Osteocyte (in vitro differentiated cells): ENCODE measurements around the gene CILP. TPM values are rescaled to one million over a fixed set of nuclear protein-coding genes. Genes with fewer than 3 reads are reported as not detected.
"Not testable (repeated sequence)": the region's sequence is repeated elsewhere in the genome, so short reads cannot be mapped to it uniquely, and the experiment has no call there.

ENCODE experiments used
- DNase-seq: peaks from one replicate; pipeline ENCODE4 v3.0.0; 2021; ENCODE audit warnings: mixed read lengths; ENCODE audit not compliant: unreplicated experiment; ENCODE audit errors: extremely low spot score
- H3K27ac Mint-ChIP-seq: one replicate; pipeline ENCODE4 v1.8.0; 2021; ENCODE audit warnings: mild to moderate bottlenecking, mixed read lengths; ENCODE audit not compliant: unreplicated experiment
- H3K27me3 Mint-ChIP-seq: one replicate; pipeline ENCODE4 v1.8.0; 2021; ENCODE audit warnings: mixed read lengths; ENCODE audit not compliant: unreplicated experiment
- H3K36me3 Mint-ChIP-seq: one replicate; pipeline ENCODE4 v1.8.0; 2021; ENCODE audit warnings: mixed read lengths; ENCODE audit not compliant: unreplicated experiment
- H3K4me1 Mint-ChIP-seq: one replicate; pipeline ENCODE4 v1.8.0; 2021; ENCODE audit warnings: mixed read lengths; ENCODE audit not compliant: unreplicated experiment
- H3K4me3 Mint-ChIP-seq: one replicate; pipeline ENCODE4 v1.8.0; 2021; ENCODE audit warnings: mild to moderate bottlenecking, moderate library complexity, mixed read lengths; ENCODE audit not compliant: unreplicated experiment
- H3K9me3 Mint-ChIP-seq: one replicate; pipeline ENCODE4 v1.8.0; 2021; ENCODE audit warnings: mixed read lengths; ENCODE audit not compliant: unreplicated experiment
- total RNA-seq: library from RNA; stranded (reverse); gene quantifications from 2 replicates; pipeline ENCODE4 v1.2.1, GENCODE V29; 2021
- TF ChIP-seq, protein P1 (sequence below): fragments of 200-600 bp; sonication (generic); IDR thresholded peaks from 2 replicates; pipeline ENCODE4 v1.5.0; 2021; ENCODE audit warnings: antibody characterized with exemption, mild to moderate bottlenecking, moderate library complexity

The CILP gene
- total RNA-seq, 1 donor from 2014 or later, result 0.19 TPM

- Mint-ChIP-seq H3K9me3 (no peaks in the 10 kb centered on the region), H3K27ac (no peak overlapping the region), H3K4me3 (no peak overlapping the region), H3K36me3 (no peaks in the 10 kb centered on the region), H3K4me1 (no peaks in the 10 kb centered on the region), H3K27me3 (no peaks in the 10 kb centered on the region)
- no peak for DNase-seq
- TF ChIP-seq, protein P1, sequence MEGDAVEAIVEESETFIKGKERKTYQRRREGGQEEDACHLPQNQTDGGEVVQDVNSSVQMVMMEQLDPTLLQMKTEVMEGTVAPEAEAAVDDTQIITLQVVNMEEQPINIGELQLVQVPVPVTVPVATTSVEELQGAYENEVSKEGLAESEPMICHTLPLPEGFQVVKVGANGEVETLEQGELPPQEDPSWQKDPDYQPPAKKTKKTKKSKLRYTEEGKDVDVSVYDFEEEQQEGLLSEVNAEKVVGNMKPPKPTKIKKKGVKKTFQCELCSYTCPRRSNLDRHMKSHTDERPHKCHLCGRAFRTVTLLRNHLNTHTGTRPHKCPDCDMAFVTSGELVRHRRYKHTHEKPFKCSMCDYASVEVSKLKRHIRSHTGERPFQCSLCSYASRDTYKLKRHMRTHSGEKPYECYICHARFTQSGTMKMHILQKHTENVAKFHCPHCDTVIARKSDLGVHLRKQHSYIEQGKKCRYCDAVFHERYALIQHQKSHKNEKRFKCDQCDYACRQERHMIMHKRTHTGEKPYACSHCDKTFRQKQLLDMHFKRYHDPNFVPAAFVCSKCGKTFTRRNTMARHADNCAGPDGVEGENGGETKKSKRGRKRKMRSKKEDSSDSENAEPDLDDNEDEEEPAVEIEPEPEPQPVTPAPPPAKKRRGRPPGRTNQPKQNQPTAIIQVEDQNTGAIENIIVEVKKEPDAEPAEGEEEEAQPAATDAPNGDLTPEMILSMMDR, result no peak
Observed at GRCh38 chr15:65233696-65234095, 22.4 kb upstream of the CILP start.

DNA sequence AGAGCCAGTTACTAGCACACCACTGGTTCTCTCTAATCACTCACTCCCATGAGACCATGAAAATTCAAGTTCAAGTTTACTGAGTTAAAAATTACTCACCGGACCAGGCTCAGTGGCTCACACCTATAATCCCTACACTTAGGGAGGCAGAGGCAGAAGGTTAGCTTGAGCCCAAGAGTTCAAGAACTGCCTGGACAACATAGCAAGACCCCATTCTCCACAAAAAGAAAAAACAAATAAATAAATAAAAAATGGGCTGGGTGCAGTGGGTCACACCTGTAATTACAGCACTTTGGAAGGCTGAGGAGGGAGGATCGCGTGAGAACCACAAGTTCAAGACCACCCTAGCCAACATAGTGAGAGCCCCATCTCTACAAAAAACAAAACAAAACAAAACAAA, 21.2 kb upstream of the CILP start:
- H3K27ac Mint-ChIP-seq, result no peak overlapping the region
- no peaks in the 10 kb centered on the region for H3K27me3 Mint-ChIP-seq
- H3K4me3 Mint-ChIP-seq, result no peak overlapping the region
- no peaks in the 10 kb centered on the region for H3K36me3 Mint-ChIP-seq
- no peaks in the 10 kb centered on the region for H3K9me3 Mint-ChIP-seq
- no peak for DNase-seq
- TF ChIP-seq, protein P1, result no peak
- H3K4me1 Mint-ChIP-seq, result no peaks in the 10 kb centered on the region

- Mint-ChIP-seq H3K9me3 (no peaks in the 10 kb centered on the region), H3K27ac (no peak overlapping the region)
- no peak for DNase-seq
Observed at GRCh38 chr15:65231306-65231705, 20.0 kb upstream of the CILP start.

DNA sequence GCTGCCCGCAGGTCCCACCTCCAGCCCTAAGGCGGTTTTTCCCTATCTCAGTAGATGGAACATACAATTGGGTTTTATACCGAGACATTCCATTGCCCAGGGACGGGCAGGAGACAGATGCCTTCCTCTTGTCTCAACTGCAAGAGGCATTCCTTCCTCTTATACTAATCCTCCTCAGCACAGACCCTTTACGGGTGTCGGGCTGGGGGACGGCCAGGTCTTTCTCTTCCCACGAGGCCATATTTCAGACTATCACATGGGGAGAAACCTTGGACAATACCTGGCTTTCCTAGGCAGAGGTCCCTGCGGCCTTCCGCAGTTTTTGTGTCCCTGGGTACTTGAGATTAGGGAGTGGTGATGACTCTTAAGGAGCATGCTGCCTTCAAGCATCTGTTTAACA, 15.6 kb upstream of the CILP start:
- H3K4me1 Mint-ChIP-seq, H3K27ac Mint-ChIP-seq, H3K9me3 Mint-ChIP-seq: not testable (repeated sequence)

More at GRCh38 chr15:65231306-65231705, 20.0 kb upstream of the CILP start:
- Mint-ChIP-seq H3K4me3 (no peak overlapping the region), H3K27me3 (no peaks in the 10 kb centered on the region), H3K36me3 (no peaks in the 10 kb centered on the region), H3K4me1 (no peaks in the 10 kb centered on the region)
- TF ChIP-seq, protein P1, result no peak

DNA sequence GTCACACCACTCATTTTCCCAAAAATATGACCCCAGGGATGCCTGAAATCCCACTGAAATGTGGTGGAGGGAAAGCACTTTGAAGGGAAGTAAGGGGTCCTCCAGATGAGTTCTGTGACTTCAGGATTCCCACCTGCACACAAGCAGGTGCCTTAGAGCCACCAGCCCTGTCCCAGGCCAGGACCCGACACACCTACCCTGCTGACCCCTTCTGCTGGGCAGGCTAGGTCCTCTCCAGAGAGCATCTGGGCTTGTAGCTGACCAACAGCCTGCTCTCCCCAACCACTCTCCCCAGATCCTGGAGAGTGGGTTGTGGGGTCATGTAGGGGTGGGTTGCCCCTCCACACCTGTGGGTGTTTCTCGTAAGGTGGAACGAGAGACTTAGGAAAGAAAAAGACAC, 14.9 kb upstream of the CILP start:
- TF ChIP-seq, protein P1, result no peak
- Mint-ChIP-seq H3K9me3 (no peaks in the 10 kb centered on the region), H3K27me3 (peaks cover 9% of the 10 kb centered on the region), H3K36me3 (no peaks in the 10 kb centered on the region), H3K4me3 (no peak overlapping the region), H3K4me1 (no peaks in the 10 kb centered on the region), H3K27ac (no peak overlapping the region)
- DNase-seq, result no peak

More for the DNA sequence above, 15.6 kb upstream of the CILP start:
- not testable (repeated sequence) for H3K36me3 Mint-ChIP-seq, H3K4me3 Mint-ChIP-seq, DNase-seq, H3K27me3 Mint-ChIP-seq

DNA sequence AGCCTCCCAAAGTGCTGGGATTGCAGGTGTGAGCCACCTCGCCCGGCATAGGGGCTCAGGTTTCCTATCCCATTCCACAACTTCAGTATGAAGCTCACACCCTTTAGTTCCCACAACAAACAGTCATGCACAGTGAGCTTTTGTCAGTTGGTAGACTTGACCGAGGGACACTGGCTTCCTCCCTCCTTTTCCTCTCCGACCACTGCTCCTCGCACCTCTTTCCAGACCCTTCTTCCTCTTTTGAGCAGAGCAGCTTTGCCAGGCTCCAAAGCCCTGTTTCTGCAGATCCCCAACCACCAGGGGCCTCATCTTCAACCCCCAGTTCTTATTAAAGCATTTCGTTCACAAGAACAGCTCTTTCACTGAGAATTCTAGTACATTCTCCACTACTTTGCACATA, 12.7 kb upstream of the CILP start:
- Mint-ChIP-seq H3K36me3 (no peaks in the 10 kb centered on the region), H3K9me3 (no peaks in the 10 kb centered on the region), H3K27me3 (peaks cover 14% of the 10 kb centered on the region), H3K27ac (no peak overlapping the region), H3K4me3 (no peak overlapping the region), H3K4me1 (no peaks in the 10 kb centered on the region)
- TF ChIP-seq, protein P1, result no peak
- no peak for DNase-seq
